ENCODE measurements around the gene GATAD2A. TPM values are rescaled to one million over a fixed set of nuclear protein-coding genes. Genes with fewer than 3 reads are reported as not detected.

Gene GATAD2A
- total and polyA plus RNA-seq, 8 donors, result 9.3 to 119 (median 20.2) TPM

- intact Hi-C loops (cut with DNase I; ENCODE audit: low total_unique reads), result loop anchor here (10.0 kb wide), 1 partner anchor 423 kb away; no protein-coding TSS in a partner anchor
- Histone ChIP-seq H3K9me3 (no peaks in the 10 kb centered on the region), H3K4me3 (no peak overlapping the region), H3K27me3 (peaks cover 0 to 15% (median 3%) of the 10 kb centered on the region in 3 donors), H3K4me1 (peaks cover 0 to 29% (median 15%) of the 10 kb centered on the region in 4 donors), H3K36me3 (peaks cover 8 to 31% (median 28%) of the 10 kb centered on the region in 4 donors), H3K27ac (no peak overlapping the region)
- TF ChIP-seq POLR2AphosphoS5 (IDR thresholded peaks at IDR 0.05) (peak in 1 of 3 donors; percentile 68), POLR2A (IDR thresholded peaks at IDR 0.05) (no peak), CTCF (IDR thresholded peaks at IDR 0.05) (peak in 5 of 7 experiments; percentile 88 to 97 (median 91)), EP300 (IDR thresholded peaks at IDR 0.05) (no peak)
- 22 to 25% (median 23%) methylated on average over 21 to 48 of the region's 48 CpGs for WGBS, 5 donors
- peak; percentile 92 for DNase-seq
These were observed 126.7 kb downstream of the GATAD2A start for GRCh38 chr19:19531951-19532805.

- Histone ChIP-seq H3K9me3 (no peaks in the 10 kb centered on the region), H3K27me3 (peaks cover 0 to 23% (median 12%) of the 10 kb centered on the region in 3 donors), H3K27ac (no peak overlapping the region), H3K4me1 (peaks cover 1 to 35% (median 24%) of the 10 kb centered on the region in 4 donors), H3K36me3 (peaks cover 0 to 22% (median 20%) of the 10 kb centered on the region in 4 donors), H3K4me3 (no peak overlapping the region)
- intact Hi-C loops (cut with DNase I; ENCODE audit: low total_unique reads), result loop anchor here (10.0 kb wide), 1 partner anchor 422 kb away; no protein-coding TSS in a partner anchor
- no peak for DNase-seq
- 64 to 78% (median 75%) methylated on average over 13 to 14 of the region's 14 CpGs for WGBS, 5 donors
- TF ChIP-seq EP300 (IDR thresholded peaks at IDR 0.05) (no peak), CTCF (IDR thresholded peaks at IDR 0.05) (no peak), POLR2A (IDR thresholded peaks at IDR 0.05) (no peak), POLR2AphosphoS5 (IDR thresholded peaks at IDR 0.05) (no peak)
These were observed 127.6 kb downstream of the GATAD2A start for GRCh38 chr19:19532806-19533701.

GRCh38 chr19:19533841-19534240, 128.4 kb downstream of the GATAD2A start:
- no peak overlapping the region for H3K27ac ChIP-seq
- intact Hi-C loops (cut with DNase I; ENCODE audit: low total_unique reads), result loop anchor here (10.0 kb wide), 1 partner anchor 421 kb away; no protein-coding TSS in a partner anchor
- peaks cover 9 to 38% (median 30%) of the 10 kb centered on the region in 4 donors for H3K4me1 ChIP-seq
- no peak for TF ChIP-seq POLR2A (IDR thresholded peaks at IDR 0.05)
- TF ChIP-seq EP300 (IDR thresholded peaks at IDR 0.05), result no peak
- no peak for TF ChIP-seq CTCF (IDR thresholded peaks at IDR 0.05)
- no peak overlapping the region for H3K4me3 ChIP-seq
- H3K9me3 ChIP-seq, result no peaks in the 10 kb centered on the region
- H3K36me3 ChIP-seq, result peaks cover 0 to 14% (median 12%) of the 10 kb centered on the region in 4 donors
- DNase-seq, result no peak
- peaks cover 0 to 31% (median 20%) of the 10 kb centered on the region in 3 donors for H3K27me3 ChIP-seq
- 87 to 92% (median 89%) methylated on average over 6 of the region's 6 CpGs for WGBS, 5 donors

All from stomach (tissue), 9 donors.